ENCODE data around the gene GRK4.
A peak's percentile ranks its signal among the peaks of the same experiment; 100 is the strongest.
"Not testable (repeated sequence)": the region's sequence is repeated elsewhere in the genome, so short reads cannot be mapped to it uniquely, and the experiment has no call there.

The GRK4 gene

GRCh38 chr4:2963175-2963965 lies at the start of gene GRK4, which contains the start of gene NOP14:
Gene GRK4, plus strand, starts transcription at chr4:2963571. Its CDS starts 500 bp downstream, at chr4:2964071.
Gene NOP14, minus strand, starts transcription at chr4:2963406. Its CDS starts 87 bp downstream, at chr4:2963319.
- peak; percentile 91 to 97 for DNase-seq (ENCODE audit: low spot score in 2 of 2)

GRCh38 chr4:2914256-2915126 lies 48.9 kb upstream of the GRK4 start:
- peaks cover 32% of the 10 kb centered on the region for H3K4me1 Mint-ChIP-seq
- no peaks in the 10 kb centered on the region for H3K9me3 Mint-ChIP-seq
- no peak for DNase-seq (ENCODE audit: low spot score in 2 of 2)
- no peak overlapping the region for H3K4me3 Mint-ChIP-seq
- ATAC-seq = peak; percentile 70
- peaks cover 99% of the 10 kb centered on the region for H3K36me3 Mint-ChIP-seq
- H3K27ac Mint-ChIP-seq = peak overlapping the region; percentile 67

More at GRCh38 chr4:2963175-2963965, at the start of gene GRK4, which contains the start of gene NOP14:
- peak within 1 kb of the TSS; percentile 92 for H3K27ac Mint-ChIP-seq
- peak within 1 kb of the TSS; percentile 91 for H3K4me3 Mint-ChIP-seq
- peak; percentile 91 for ATAC-seq
- H3K4me1 Mint-ChIP-seq = peaks cover 42% of the 10 kb centered on the region
- H3K36me3 Mint-ChIP-seq = peaks cover 48% of the 10 kb centered on the region
- no peaks in the 10 kb centered on the region for H3K9me3 Mint-ChIP-seq

GRCh38 chr4:2915789-2916188 lies 47.6 kb upstream of the GRK4 start:
- Mint-ChIP-seq H3K36me3 (peaks cover 99% of the 10 kb centered on the region), H3K9me3 (peaks cover 4% of the 10 kb centered on the region), H3K4me1 (peaks cover 45% of the 10 kb centered on the region), H3K4me3 (no peak overlapping the region), H3K27ac (no peak overlapping the region)
- no peak for DNase-seq (ENCODE audit: low spot score in 2 of 2)
- no peak for ATAC-seq

- ATAC-seq; H3K4me3 Mint-ChIP-seq; DNase-seq (ENCODE audit: low spot score in 2 of 2); H3K27ac Mint-ChIP-seq; H3K9me3 Mint-ChIP-seq: not testable (repeated sequence)
- Mint-ChIP-seq H3K36me3 (peaks cover 99% of the 10 kb centered on the region), H3K4me1 (peaks cover 54% of the 10 kb centered on the region)
Measured at GRCh38 chr4:2916696-2917095, 46.7 kb upstream of the GRK4 start.

GRCh38 chr4:2918300-2918699 lies 45.1 kb upstream of the GRK4 start:
- not testable (repeated sequence) for ATAC-seq; H3K9me3 Mint-ChIP-seq; H3K4me3 Mint-ChIP-seq; DNase-seq (ENCODE audit: low spot score in 2 of 2)
- H3K27ac Mint-ChIP-seq = peak overlapping the region; percentile 63
- peaks cover 99% of the 10 kb centered on the region for H3K36me3 Mint-ChIP-seq
- H3K4me1 Mint-ChIP-seq = peaks cover 66% of the 10 kb centered on the region

- not testable (repeated sequence) for ATAC-seq, H3K9me3 Mint-ChIP-seq
Measured at GRCh38 chr4:2918714-2919113, 44.7 kb upstream of the GRK4 start.

GRCh38 chr4:2922453-2923101 lies 40.8 kb upstream of the GRK4 start:
- not testable (repeated sequence) for H3K9me3 Mint-ChIP-seq; DNase-seq (ENCODE audit: low spot score in 2 of 2); ATAC-seq
- H3K36me3 Mint-ChIP-seq = peaks cover 97% of the 10 kb centered on the region
- peaks cover 51% of the 10 kb centered on the region for H3K4me1 Mint-ChIP-seq
- peak overlapping the region; percentile 22 for H3K4me3 Mint-ChIP-seq
- peak overlapping the region; percentile 88 for H3K27ac Mint-ChIP-seq

More at GRCh38 chr4:2918714-2919113, 44.7 kb upstream of the GRK4 start:
- peaks cover 99% of the 10 kb centered on the region for H3K36me3 Mint-ChIP-seq
- H3K4me1 Mint-ChIP-seq = peaks cover 70% of the 10 kb centered on the region
- H3K27ac Mint-ChIP-seq = peak overlapping the region; percentile 63
- not testable (repeated sequence) for DNase-seq (ENCODE audit: low spot score in 2 of 2); H3K4me3 Mint-ChIP-seq

GRCh38 chr4:2923141-2923551 lies 40.2 kb upstream of the GRK4 start:
- peaks cover 97% of the 10 kb centered on the region for H3K36me3 Mint-ChIP-seq
- peaks cover 4% of the 10 kb centered on the region for H3K9me3 Mint-ChIP-seq
- H3K27ac Mint-ChIP-seq = peak overlapping the region; percentile 88
- peaks cover 45% of the 10 kb centered on the region for H3K4me1 Mint-ChIP-seq
- ATAC-seq = no peak
- peak overlapping the region; percentile 22 for H3K4me3 Mint-ChIP-seq
- no peak for DNase-seq (ENCODE audit: low spot score in 2 of 2)

GRCh38 chr4:2923668-2924173 lies 39.6 kb upstream of the GRK4 start:
- ATAC-seq (no peak), DNase-seq (ENCODE audit: low spot score in 2 of 2) (no peak)
- H3K36me3 Mint-ChIP-seq = peaks cover 97% of the 10 kb centered on the region
- peaks cover 41% of the 10 kb centered on the region for H3K4me1 Mint-ChIP-seq
- H3K4me3 Mint-ChIP-seq = peak overlapping the region; percentile 22
- peak overlapping the region; percentile 88 for H3K27ac Mint-ChIP-seq
- peaks cover 4% of the 10 kb centered on the region for H3K9me3 Mint-ChIP-seq

GRCh38 chr4:2924286-2924685 lies 39.1 kb upstream of the GRK4 start:
- Mint-ChIP-seq H3K4me3 (no peak overlapping the region), H3K9me3 (peaks cover 4% of the 10 kb centered on the region), H3K4me1 (peaks cover 41% of the 10 kb centered on the region), H3K27ac (peak overlapping the region; percentile 88), H3K36me3 (peaks cover 97% of the 10 kb centered on the region)
- ATAC-seq (no peak), DNase-seq (ENCODE audit: low spot score in 2 of 2) (no peak)

GRCh38 chr4:2924765-2925301 lies 38.5 kb upstream of the GRK4 start:
- Mint-ChIP-seq H3K4me3 (no peak overlapping the region), H3K4me1 (peaks cover 37% of the 10 kb centered on the region), H3K27ac (peak overlapping the region; percentile 83), H3K9me3 (peaks cover under 1% of the 10 kb centered on the region), H3K36me3 (peaks cover 97% of the 10 kb centered on the region)
- ATAC-seq = no peak
- no peak for DNase-seq (ENCODE audit: low spot score in 2 of 2)

GRCh38 chr4:2925496-2925895 lies 37.9 kb upstream of the GRK4 start:
- no peak for ATAC-seq
- no peaks in the 10 kb centered on the region for H3K9me3 Mint-ChIP-seq
- peaks cover 97% of the 10 kb centered on the region for H3K36me3 Mint-ChIP-seq
- H3K4me1 Mint-ChIP-seq = peaks cover 30% of the 10 kb centered on the region
- peak overlapping the region; percentile 83 for H3K27ac Mint-ChIP-seq
- no peak overlapping the region for H3K4me3 Mint-ChIP-seq
- no peak for DNase-seq (ENCODE audit: low spot score in 2 of 2)

GRCh38 chr4:2925931-2926860 lies 37.2 kb upstream of the GRK4 start:
- ATAC-seq (no peak), DNase-seq (ENCODE audit: low spot score in 2 of 2) (no peak)
- H3K4me3 Mint-ChIP-seq = no peak overlapping the region
- peaks cover 23% of the 10 kb centered on the region for H3K4me1 Mint-ChIP-seq
- no peaks in the 10 kb centered on the region for H3K9me3 Mint-ChIP-seq
- peak overlapping the region; percentile 83 for H3K27ac Mint-ChIP-seq
- H3K36me3 Mint-ChIP-seq = peaks cover 97% of the 10 kb centered on the region

Data from stimulated activated effector memory CD8-positive, alpha-beta T cell treated with anti-CD3 and anti-CD28 coated beads, Interleukin-12 subunit alpha, Interleukin-12 subunit beta, amount 100 ng/mL, for 72 hours (primary cell).